Trophoblast cell (in vitro differentiated cells and primary cell): Measurements from ENCODE around the gene PHIP.
A peak's percentile ranks its signal among the peaks of the same experiment; 100 is the strongest.

Experiments used
- DNase-seq, 2 donors: peaks; one replicate each; pipeline ENCODE4 v3.0.0-alpha.2; 2016
- H2AFZ ChIP-seq: 2 replicates; pipeline ENCODE4 v1.6.1; 2013; ENCODE audit warnings: low read length, moderate library complexity, mild to moderate bottlenecking; ENCODE audit not compliant: insufficient read depth, poor library complexity
- H2AK5ac ChIP-seq: 2 replicates; pipeline ENCODE4 v1.6.1; 2013; ENCODE audit warnings: mild to moderate bottlenecking, low read length
- H2BK120ac ChIP-seq: 2 replicates; pipeline ENCODE4 v1.6.1; 2013; ENCODE audit warnings: low read length, mild to moderate bottlenecking, moderate library complexity; ENCODE audit not compliant: insufficient read depth, poor library complexity
- H2BK12ac ChIP-seq: 2 replicates; pipeline ENCODE4 v1.6.1; 2013; ENCODE audit warnings: mild to moderate bottlenecking, low read length, moderate library complexity
- H2BK5ac ChIP-seq: 2 replicates; pipeline ENCODE4 v1.6.1; 2013; ENCODE audit warnings: low read length, low read depth, moderate library complexity, mild to moderate bottlenecking; ENCODE audit not compliant: poor library complexity
- H3K14ac ChIP-seq: 2 replicates; pipeline ENCODE4 v1.6.1; 2013; ENCODE audit warnings: mild to moderate bottlenecking, low read length
- H3K18ac ChIP-seq: 2 replicates; pipeline ENCODE4 v1.6.1; 2013; ENCODE audit warnings: mild to moderate bottlenecking, low read length
- H3K23ac ChIP-seq: 2 replicates; pipeline ENCODE4 v1.6.1; 2013; ENCODE audit warnings: low read length
- H3K27ac ChIP-seq: 2 replicates; pipeline ENCODE4 v1.5.1; 2013; ENCODE audit warnings: low read depth, mild to moderate bottlenecking, inconsistent platforms, low read length, moderate library complexity
- H3K27me3 ChIP-seq: 2 replicates; pipeline ENCODE4 v1.6.1; 2013; ENCODE audit warnings: inconsistent platforms, mild to moderate bottlenecking, low read length, moderate library complexity; ENCODE audit not compliant: insufficient read depth
- H3K36me3 ChIP-seq, 2 experiments: 1 replicate in 1 of 2; 2 replicates in 1 of 2; pipeline ENCODE4 v1.6.1; 2013; ENCODE audit warnings: low read length in 2 of 2, mild to moderate bottlenecking in 2 of 2, moderate library complexity in 1 of 2; ENCODE audit not compliant: insufficient read depth in 2 of 2, control insufficient read depth in 1 of 2
- H3K4ac ChIP-seq: 2 replicates; pipeline ENCODE4 v1.6.1; 2013; ENCODE audit warnings: low read depth, mild to moderate bottlenecking, low read length, moderate library complexity
- H3K4me1 ChIP-seq, 2 experiments: 1 replicate in 1 of 2; 2 replicates in 1 of 2; pipeline ENCODE4 v1.6.1; 2013; ENCODE audit warnings: low read length in 2 of 2, mild to moderate bottlenecking in 2 of 2, moderate library complexity in 1 of 2; ENCODE audit not compliant: insufficient read depth in 2 of 2, control insufficient read depth in 1 of 2
- H3K4me2 ChIP-seq: 2 replicates; pipeline ENCODE4 v1.6.1; 2013; ENCODE audit warnings: inconsistent platforms, mild to moderate bottlenecking, low read length, moderate library complexity
- H3K4me3 ChIP-seq: 2 replicates; pipeline ENCODE4 v1.5.1; 2013; ENCODE audit warnings: mild to moderate bottlenecking, low read depth, low read length, inconsistent platforms
- H3K79me1 ChIP-seq: one replicate; pipeline ENCODE4 v1.6.1; 2013; ENCODE audit warnings: low read length
- H3K79me2 ChIP-seq: 2 replicates; pipeline ENCODE4 v1.6.1; 2013; ENCODE audit warnings: low read length, mild to moderate bottlenecking; ENCODE audit not compliant: control insufficient read depth, insufficient read depth, poor library complexity
- H3K9ac ChIP-seq: 2 replicates; pipeline ENCODE4 v1.6.1; 2013; ENCODE audit warnings: mild to moderate bottlenecking, low read length
- H3K9me3 ChIP-seq: 2 replicates; pipeline ENCODE4 v1.6.1; 2013; ENCODE audit warnings: low read depth, mild to moderate bottlenecking, control low read depth, inconsistent platforms, low read length; ENCODE audit not compliant: insufficient read depth
- H4K12ac ChIP-seq: 2 replicates; pipeline ENCODE4 v1.6.1; 2013; ENCODE audit warnings: low read depth, mild to moderate bottlenecking, low read length, moderate library complexity
- H4K8ac ChIP-seq: 2 replicates; pipeline ENCODE4 v1.6.1; 2013; ENCODE audit warnings: low read depth, mild to moderate bottlenecking, low read length, moderate library complexity
- H4K91ac ChIP-seq: one replicate; pipeline ENCODE4 v1.6.1; 2013; ENCODE audit warnings: low read depth, mild to moderate bottlenecking, low read length, moderate library complexity
- WGBS: extraction: QIAGEN DNeasy Blood & Tissue Kit; methylation state at CpG from one replicate; pipeline ENCODE4 v1.1.7; 2013; ENCODE audit warnings: missing lambda C conversion rate; ENCODE audit not compliant: insufficient read length, insufficient coverage; ENCODE audit errors: extremely low coverage; 5-methylcytosine and 5-hydroxymethylcytosine counted together

Gene PHIP

DNA sequence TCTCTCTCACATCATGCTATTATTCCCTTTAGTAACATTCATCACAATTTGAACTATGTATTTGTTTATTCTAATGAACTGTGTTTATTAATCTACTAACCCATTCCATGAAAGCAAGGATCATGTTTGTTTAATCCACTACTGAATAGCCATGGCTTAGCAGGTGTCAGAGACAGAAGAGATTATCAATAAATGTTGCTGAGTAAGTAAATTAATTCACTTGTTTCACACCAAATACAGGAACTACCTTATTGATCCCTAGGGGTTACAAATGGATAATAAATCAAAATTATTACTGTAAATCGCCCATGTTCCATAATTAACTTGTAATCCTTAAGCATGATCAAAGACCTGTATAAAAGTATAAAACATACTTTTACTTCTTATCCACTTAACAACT, 76.6 kb downstream of the PHIP start:
- no peaks in the 10 kb centered on the region for H3K27me3 ChIP-seq
- no peaks in the 10 kb centered on the region for H3K4me1 ChIP-seq
- peaks cover 2 to 13% of the 10 kb centered on the region in 2 experiments for H3K36me3 ChIP-seq
- no peak overlapping the region for H2BK5ac ChIP-seq
- no peak overlapping the region for H2AK5ac ChIP-seq
- no peak for DNase-seq
- H2AFZ ChIP-seq = no peak overlapping the region
- H3K14ac ChIP-seq = no peak overlapping the region
- no peak overlapping the region for H2BK12ac ChIP-seq
- H3K9me3 ChIP-seq = no peaks in the 10 kb centered on the region
- H3K4me3 ChIP-seq = no peak overlapping the region
- H3K23ac ChIP-seq = no peak overlapping the region
- H3K79me1 ChIP-seq = no peaks in the 10 kb centered on the region
- no peak overlapping the region for H4K12ac ChIP-seq
- H3K4me2 ChIP-seq = no peak overlapping the region
- no peak overlapping the region for H3K4ac ChIP-seq
- H4K91ac ChIP-seq = no peak overlapping the region
- no peaks in the 10 kb centered on the region for H3K79me2 ChIP-seq
- H3K18ac ChIP-seq = no peak overlapping the region
- WGBS = no CpG with 5 or more reads among the region's 1 CpG
- H3K27ac ChIP-seq = no peak overlapping the region
- no peak overlapping the region for H2BK120ac ChIP-seq
- H3K9ac ChIP-seq = no peak overlapping the region
- H4K8ac ChIP-seq = no peak overlapping the region

DNA sequence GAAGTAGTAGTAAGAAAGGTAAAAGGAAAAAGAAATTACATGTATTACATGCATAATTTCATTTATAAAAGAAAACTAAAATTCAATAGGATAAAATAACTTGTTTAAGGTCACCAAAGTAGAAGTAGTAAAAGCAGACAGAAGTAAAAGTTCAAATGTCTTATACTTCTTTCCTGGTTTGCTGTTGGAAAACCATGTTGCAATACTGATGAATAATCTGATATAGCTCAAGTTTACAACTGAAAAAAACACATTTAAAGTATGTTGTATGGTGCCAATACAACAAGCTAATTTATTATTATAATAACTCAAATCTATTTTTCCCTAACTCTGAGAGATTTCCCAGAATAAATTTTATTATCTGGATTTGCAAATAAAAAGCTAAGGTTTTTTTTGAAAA, 78.3 kb downstream of the PHIP start:
- no peaks in the 10 kb centered on the region for H3K79me1 ChIP-seq

GRCh38 chr6:78995946-78996345, 82.1 kb downstream of the PHIP start:
- no peak overlapping the region for H3K23ac ChIP-seq
- H4K91ac ChIP-seq = no peak overlapping the region
- no peaks in the 10 kb centered on the region for H3K79me2 ChIP-seq
- H3K14ac ChIP-seq = no peak overlapping the region
- no peaks in the 10 kb centered on the region for H3K9me3 ChIP-seq
- no peak overlapping the region for H3K18ac ChIP-seq
- DNase-seq = peak in 1 of 2 donors; percentile 3
- no peak overlapping the region for H2AK5ac ChIP-seq
- H3K4me2 ChIP-seq = no peak overlapping the region
- no peaks in the 10 kb centered on the region for H3K79me1 ChIP-seq
- no peak overlapping the region for H4K12ac ChIP-seq
- H2BK5ac ChIP-seq = no peak overlapping the region
- H2BK120ac ChIP-seq = no peak overlapping the region
- no peak overlapping the region for H4K8ac ChIP-seq
- H2BK12ac ChIP-seq = no peak overlapping the region
- H3K4me1 ChIP-seq = no peaks in the 10 kb centered on the region
- no peak overlapping the region for H3K4ac ChIP-seq
- no peak overlapping the region for H2AFZ ChIP-seq
- no peak overlapping the region for H3K27ac ChIP-seq
- peaks cover 8 to 23% of the 10 kb centered on the region in 2 experiments for H3K36me3 ChIP-seq
- H3K9ac ChIP-seq = no peak overlapping the region
- no peaks in the 10 kb centered on the region for H3K27me3 ChIP-seq
- H3K4me3 ChIP-seq = no peak overlapping the region

More for the DNA sequence above, 78.3 kb downstream of the PHIP start:
- Histone ChIP-seq H3K9ac (no peak overlapping the region), H4K8ac (no peak overlapping the region), H3K4me3 (no peak overlapping the region), H4K91ac (no peak overlapping the region), H3K18ac (no peak overlapping the region), H3K23ac (no peak overlapping the region), H2BK12ac (no peak overlapping the region), H3K27ac (no peak overlapping the region), H3K27me3 (no peaks in the 10 kb centered on the region), H4K12ac (no peak overlapping the region), H3K36me3 (peaks cover 2 to 15% of the 10 kb centered on the region in 2 experiments), H2AK5ac (no peak overlapping the region), H3K9me3 (no peaks in the 10 kb centered on the region), H2BK5ac (no peak overlapping the region), H2AFZ (no peak overlapping the region), H3K79me2 (no peaks in the 10 kb centered on the region), H3K4me1 (no peaks in the 10 kb centered on the region), H3K4me2 (no peak overlapping the region), H2BK120ac (no peak overlapping the region), H3K14ac (no peak overlapping the region), H3K4ac (no peak overlapping the region)
- DNase-seq = no peak

DNA sequence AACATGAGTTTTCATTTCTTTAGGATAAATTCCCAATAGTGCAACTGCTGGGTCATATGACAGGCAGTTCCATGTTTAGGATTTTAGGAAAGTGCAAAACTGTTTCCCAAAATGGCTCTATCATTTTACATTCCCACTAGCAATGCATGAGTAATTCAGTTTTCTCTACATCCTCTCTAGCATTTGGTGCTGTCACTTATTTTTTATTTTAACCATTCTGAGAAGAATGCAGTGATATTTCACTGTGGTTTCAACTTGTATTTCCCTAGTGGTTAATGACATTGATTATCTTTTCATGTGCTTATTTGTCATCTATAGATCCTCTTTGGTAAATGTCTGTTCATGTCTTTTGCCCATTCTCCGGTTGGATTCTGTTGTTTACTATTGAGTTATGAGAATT, 82.7 kb downstream of the PHIP start:
- no peak overlapping the region for H3K14ac ChIP-seq
- peaks cover 8 to 21% of the 10 kb centered on the region in 2 experiments for H3K36me3 ChIP-seq
- no peaks in the 10 kb centered on the region for H3K79me1 ChIP-seq
- no peak overlapping the region for H2AK5ac ChIP-seq
- no CpG with 5 or more reads among the region's 1 CpG for WGBS
- no peaks in the 10 kb centered on the region for H3K27me3 ChIP-seq
- H2BK120ac ChIP-seq = no peak overlapping the region
- H3K9ac ChIP-seq = no peak overlapping the region
- no peak overlapping the region for H4K91ac ChIP-seq
- H3K27ac ChIP-seq = no peak overlapping the region
- H3K4me2 ChIP-seq = no peak overlapping the region
- no peak overlapping the region for H4K12ac ChIP-seq
- no peak for DNase-seq
- H2BK12ac ChIP-seq = no peak overlapping the region
- H3K23ac ChIP-seq = no peak overlapping the region
- H3K4me3 ChIP-seq = no peak overlapping the region
- H3K79me2 ChIP-seq = no peaks in the 10 kb centered on the region
- no peaks in the 10 kb centered on the region for H3K4me1 ChIP-seq
- H3K4ac ChIP-seq = no peak overlapping the region
- no peak overlapping the region for H3K18ac ChIP-seq
- no peaks in the 10 kb centered on the region for H3K9me3 ChIP-seq
- no peak overlapping the region for H2AFZ ChIP-seq
- no peak overlapping the region for H2BK5ac ChIP-seq
- no peak overlapping the region for H4K8ac ChIP-seq
